Kidney (tissue), 14 donors: ENCODE results near the gene ARAF. TPM values are rescaled to one million over a fixed set of nuclear protein-coding genes. Genes with fewer than 3 reads are reported as not detected.

ENCODE experiments used
- DNase-seq, 5 donors: peaks; one replicate each; pipeline ENCODE4 v3.0.0-alpha.2; 2013 to 2020
- FAIRE-seq: peaks from 2 replicates; lab custom pipeline; 2012; peaks lifted over from hg19 to GRCh38; lab: Jason Lieb, UNC
- H3K27ac ChIP-seq, 2 donors: one replicate each; pipeline ENCODE4 v1.7.0; 2013; ENCODE audit warnings: low read depth in 2 of 2, low read length in 2 of 2, inconsistent platforms in 1 of 2
- H3K27me3 ChIP-seq: one replicate; pipeline ENCODE4 v1.7.1; 2013; ENCODE audit warnings: low read length, inconsistent platforms; ENCODE audit not compliant: control insufficient read depth, insufficient read depth
- H3K36me3 ChIP-seq, 3 donors: one replicate each; pipeline versions ENCODE4 v1.7.0 to v1.7.1; 2013; ENCODE audit warnings: low read length in 3 of 3, control low read depth in 1 of 3, inconsistent platforms in 1 of 3; ENCODE audit not compliant: insufficient read depth in 3 of 3, control insufficient read depth in 2 of 3
- H3K4me1 ChIP-seq, 3 donors: one replicate each; pipeline versions ENCODE4 v1.7.0 to v1.7.1; 2013; ENCODE audit warnings: low read length in 3 of 3, inconsistent platforms in 1 of 3, low read depth in 1 of 3; ENCODE audit not compliant: control insufficient read depth in 2 of 3, insufficient read depth in 2 of 3
- H3K4me3 ChIP-seq, 3 donors: one replicate each; pipeline versions ENCODE4 v1.7.0 to v1.8.1; 2013; ENCODE audit warnings: low read length in 3 of 3, control low read depth in 1 of 3, inconsistent platforms in 1 of 3
- H3K9ac ChIP-seq, 3 donors: one replicate each; pipeline versions ENCODE4 v1.7.0 to v1.7.1; 2013; ENCODE audit warnings: low read length in 3 of 3, control low read depth in 1 of 3, inconsistent platforms in 1 of 3
- H3K9me3 ChIP-seq, 3 donors: one replicate each; pipeline versions ENCODE4 v1.7.0 to v1.7.1; 2013; ENCODE audit warnings: low read length in 3 of 3, control low read depth in 1 of 3, inconsistent platforms in 1 of 3; ENCODE audit not compliant: control insufficient read depth in 2 of 3, insufficient read depth in 1 of 3
- intact Hi-C: fragments of 100-400 bp; cut with DNase I; formaldehyde crosslinking; loops from one replicate; pipeline ENCODE4 v1.11.1; 2022
- polyA plus RNA-seq: library from polyadenylated mRNA; stranded (reverse); fragments of 350-450 nt; fragmentation: Illumina TruSeq; extraction: RNeasy Lipid Tissue Mini Kit (QIAGEN cat#74804); gene quantifications from one replicate; pipeline ENCODE4 v1.2.3, GENCODE V29; 2014; ENCODE audit warnings: low read depth, low replicate concordance; ENCODE audit not compliant: insufficient read depth
- total RNA-seq: library from RNA; stranded (reverse); fragmentation: NEBNext Ultra II Directional; extraction: Animal tissue kit (Norgen Biotek cat#: 25700); gene quantifications from one replicate; pipeline ENCODE4 v1.2.1, GENCODE V29; 2021
- TF ChIP-seq, protein P1 (sequence below): IDR thresholded peaks from 3 replicates; pipeline ENCODE4 v1.5.1; 2012; ENCODE audit warnings: mild to moderate bottlenecking, moderate library complexity, borderline replicate concordance; ENCODE audit not compliant: insufficient read depth; ENCODE audit errors: extremely low read depth
- donor health status: control.
- donor health status: control.
- donor health status: control.
- donor health status: control.
- donor health status: control.
- donor health status: DM: yes; HTN: yes; CAD: no.
- donor health status: Normal renal cell carcinoma (clear cell type).

The ARAF gene
- total and polyA plus RNA-seq, 2 donors from 2014 or later, result 79.4 to 105 TPM

DNA sequence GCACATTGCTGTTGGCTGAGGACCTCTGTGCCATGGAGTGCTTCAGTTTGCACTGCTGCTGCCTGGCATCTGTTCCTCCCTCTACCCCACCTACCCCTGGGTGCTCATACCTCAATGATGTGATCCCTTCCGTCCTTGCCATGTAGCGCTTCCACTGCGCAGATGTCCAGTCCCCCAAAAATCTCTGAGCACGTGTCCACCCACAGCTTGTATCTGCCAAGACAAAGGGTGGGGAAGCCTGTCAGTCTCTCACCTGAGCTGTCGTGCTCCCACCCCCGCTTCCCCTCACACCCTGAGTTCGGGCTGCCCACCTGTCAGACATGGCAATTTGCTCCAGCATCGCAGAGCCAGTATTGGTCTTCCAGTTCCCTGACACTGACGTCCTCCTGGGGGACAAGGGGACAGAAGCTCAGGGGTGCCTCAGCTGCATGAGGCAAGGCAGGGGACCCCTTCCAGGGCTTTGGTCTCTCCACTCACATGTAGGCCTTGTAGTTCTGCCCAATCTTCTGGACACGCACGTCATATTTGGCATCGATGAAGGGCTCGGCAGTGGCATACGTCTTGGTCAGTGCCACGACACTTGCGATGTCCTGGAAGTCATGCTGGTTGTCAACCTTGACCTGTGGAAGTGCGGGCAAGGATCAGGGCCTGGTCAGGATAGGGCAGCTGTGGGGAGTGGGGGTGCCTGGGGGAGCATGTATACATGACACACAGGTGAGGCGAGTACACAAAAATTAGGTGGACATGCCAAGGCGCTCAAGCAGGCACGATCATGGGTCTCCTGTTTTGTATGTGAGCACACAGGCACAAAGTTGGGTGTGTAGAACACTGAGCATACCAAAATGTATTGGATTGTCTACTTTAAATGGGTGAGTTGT lies 15.3 kb downstream of the ARAF start:
- Histone ChIP-seq H3K36me3 (no peaks in the 10 kb centered on the region), H3K9me3 (no peaks in the 10 kb centered on the region), H3K9ac (no peak overlapping the region), H3K27ac (no peak overlapping the region), H3K4me1 (no peaks in the 10 kb centered on the region), H3K27me3 (no peaks in the 10 kb centered on the region), H3K4me3 (no peak overlapping the region)
- intact Hi-C loops, result no loop called here
- FAIRE-seq (no peak), DNase-seq (no peak)
- TF ChIP-seq, protein P1, sequence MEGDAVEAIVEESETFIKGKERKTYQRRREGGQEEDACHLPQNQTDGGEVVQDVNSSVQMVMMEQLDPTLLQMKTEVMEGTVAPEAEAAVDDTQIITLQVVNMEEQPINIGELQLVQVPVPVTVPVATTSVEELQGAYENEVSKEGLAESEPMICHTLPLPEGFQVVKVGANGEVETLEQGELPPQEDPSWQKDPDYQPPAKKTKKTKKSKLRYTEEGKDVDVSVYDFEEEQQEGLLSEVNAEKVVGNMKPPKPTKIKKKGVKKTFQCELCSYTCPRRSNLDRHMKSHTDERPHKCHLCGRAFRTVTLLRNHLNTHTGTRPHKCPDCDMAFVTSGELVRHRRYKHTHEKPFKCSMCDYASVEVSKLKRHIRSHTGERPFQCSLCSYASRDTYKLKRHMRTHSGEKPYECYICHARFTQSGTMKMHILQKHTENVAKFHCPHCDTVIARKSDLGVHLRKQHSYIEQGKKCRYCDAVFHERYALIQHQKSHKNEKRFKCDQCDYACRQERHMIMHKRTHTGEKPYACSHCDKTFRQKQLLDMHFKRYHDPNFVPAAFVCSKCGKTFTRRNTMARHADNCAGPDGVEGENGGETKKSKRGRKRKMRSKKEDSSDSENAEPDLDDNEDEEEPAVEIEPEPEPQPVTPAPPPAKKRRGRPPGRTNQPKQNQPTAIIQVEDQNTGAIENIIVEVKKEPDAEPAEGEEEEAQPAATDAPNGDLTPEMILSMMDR, result no peak

- H3K9ac ChIP-seq, result no peak overlapping the region
- TF ChIP-seq, protein P1, result no peak
- H3K9me3 ChIP-seq, result no peaks in the 10 kb centered on the region
- H3K4me3 ChIP-seq, result no peak overlapping the region
- no peak for FAIRE-seq
- peaks cover 0 to 4% (median 0%) of the 10 kb centered on the region in 3 donors for H3K4me1 ChIP-seq
- intact Hi-C loops, result no loop called here
- DNase-seq, result no peak
- no peak overlapping the region for H3K27ac ChIP-seq
- H3K36me3 ChIP-seq, result no peaks in the 10 kb centered on the region
- no peaks in the 10 kb centered on the region for H3K27me3 ChIP-seq
Observed at GRCh38 chrX:47577424-47577823, 16.4 kb downstream of the ARAF start.

DNA sequence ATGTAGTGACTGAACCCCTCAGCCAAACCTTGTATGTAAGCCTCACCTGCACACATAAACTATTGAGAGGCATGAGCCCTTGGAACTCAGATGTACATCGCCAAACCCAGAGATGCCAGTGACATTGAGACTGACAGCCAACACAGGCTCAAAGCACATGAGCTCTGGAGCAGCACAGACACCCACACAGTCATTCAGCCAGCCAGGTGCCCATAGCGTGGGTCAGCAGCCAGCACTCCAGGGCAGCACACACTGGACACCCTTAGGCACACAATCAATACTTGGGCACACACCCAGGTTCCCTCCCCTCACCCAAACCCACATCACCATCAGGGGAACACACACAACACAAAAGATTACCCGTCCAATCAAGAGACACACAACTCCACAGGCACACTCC lies 16.9 kb downstream of the ARAF start:
- intact Hi-C loops, result no loop called here
- H3K27ac ChIP-seq, result no peak overlapping the region
- no peaks in the 10 kb centered on the region for H3K27me3 ChIP-seq
- DNase-seq (no peak), FAIRE-seq (no peak)
- no peak overlapping the region for H3K4me3 ChIP-seq
- H3K36me3 ChIP-seq, result no peaks in the 10 kb centered on the region
- H3K9ac ChIP-seq, result no peak overlapping the region
- H3K9me3 ChIP-seq, result no peaks in the 10 kb centered on the region
- peaks cover 0 to 4% (median 0%) of the 10 kb centered on the region in 3 donors for H3K4me1 ChIP-seq
- TF ChIP-seq, protein P1, result no peak
